Neural progenitor cell (in vitro differentiated cells): Measurements from ENCODE around the gene RHBDD1. TPM values are rescaled to one million over a fixed set of nuclear protein-coding genes. Genes with fewer than 3 reads are reported as not detected.

Experiments
- DNase-seq: peaks from one replicate; pipeline ENCODE4 v3.0.0-alpha.2; 2016; ENCODE audit warnings: low spot score
- H2AFZ ChIP-seq: fragments of 200-600 bp; sonication (generic); replicated peaks from 2 replicates; pipeline ENCODE4 v1.6.1; 2016; ENCODE audit warnings: antibody characterized with exemption
- H3F3A ChIP-seq: fragments of 200-600 bp; sonication (generic); 2 replicates; pipeline ENCODE4 v1.6.1; 2016; ENCODE audit warnings: antibody characterized with exemption, low read depth
- H3K27ac ChIP-seq: fragments of 200-600 bp; sonication (generic); 2 replicates; pipeline ENCODE4 v1.5.1; 2016; ENCODE audit warnings: mild to moderate bottlenecking
- H3K27me3 ChIP-seq: fragments of 200-600 bp; sonication (generic); 2 replicates; pipeline ENCODE4 v1.6.1; 2016; ENCODE audit warnings: mild to moderate bottlenecking, moderate library complexity
- H3K36me3 ChIP-seq: fragments of 200-600 bp; sonication (generic); 2 replicates; pipeline ENCODE4 v1.5.1; 2016
- H3K4me1 ChIP-seq: fragments of 200-600 bp; sonication (generic); 2 replicates; pipeline ENCODE4 v1.6.1; 2016; ENCODE audit warnings: mixed run types
- H3K4me2 ChIP-seq: fragments of 200-600 bp; sonication (generic); 2 replicates; pipeline ENCODE4 v1.6.1; 2016
- H3K4me3 ChIP-seq: fragments of 200-600 bp; sonication (generic); 2 replicates; pipeline ENCODE4 v1.5.1; 2016
- H3K79me2 ChIP-seq: fragments of 200-600 bp; sonication (generic); 2 replicates; pipeline ENCODE4 v1.6.1; 2016; ENCODE audit warnings: low read depth
- H3K9ac ChIP-seq: fragments of 200-600 bp; sonication (generic); 2 replicates; pipeline ENCODE4 v1.6.1; 2016
- H3K9me3 ChIP-seq: fragments of 200-600 bp; sonication (generic); 2 replicates; pipeline ENCODE4 v1.5.1; 2016; ENCODE audit warnings: low read depth
- H4K20me1 ChIP-seq: fragments of 200-600 bp; sonication (generic); 2 replicates; pipeline ENCODE4 v1.6.1; 2016; ENCODE audit warnings: low read depth
- H3K27ac Mint-ChIP-seq: 3 replicates; pipeline ENCODE4 v1.8.0; 2021; ENCODE audit warnings: mixed read lengths
- H3K27me3 Mint-ChIP-seq: 2 replicates; pipeline ENCODE4 v1.8.0; 2022; ENCODE audit warnings: low read depth, mild to moderate bottlenecking, inconsistent platforms, moderate library complexity, mixed read lengths; ENCODE audit not compliant: insufficient read depth
- H3K36me3 Mint-ChIP-seq: 3 replicates; pipeline ENCODE4 v1.8.0; 2021; ENCODE audit warnings: mixed read lengths
- H3K4me1 Mint-ChIP-seq: 3 replicates; pipeline ENCODE4 v1.8.0; 2021; ENCODE audit warnings: mixed read lengths
- H3K4me3 Mint-ChIP-seq: 3 replicates; pipeline ENCODE4 v1.8.0; 2021; ENCODE audit warnings: mild to moderate bottlenecking, moderate library complexity, mixed read lengths
- H3K9me3 Mint-ChIP-seq: 3 replicates; pipeline ENCODE4 v1.8.0; 2020; ENCODE audit warnings: mixed read lengths
- EZH2 ChIP-seq: fragments of 200-600 bp; sonication (generic); IDR thresholded peaks from 2 replicates; pipeline ENCODE4 v1.6.1; 2017; ENCODE audit warnings: antibody characterized with exemption, mild to moderate bottlenecking, moderate library complexity
- EZH2phosphoT487 ChIP-seq: fragments of 200-600 bp; sonication (generic); IDR thresholded peaks from 2 replicates; pipeline ENCODE4 v1.6.1; 2017; ENCODE audit warnings: antibody characterized with exemption
- total RNA-seq: library from RNA; depleted of rRNA; stranded (reverse); fragments of >200 nt; gene quantifications from 2 replicates; pipeline ENCODE4 v1.2.3, GENCODE V29; 2015; ENCODE audit warnings: low replicate concordance
- TF ChIP-seq, protein P1 (sequence below): fragments of 200-600 bp; sonication (generic); IDR thresholded peaks from 2 replicates; pipeline ENCODE4 v1.5.1; 2017; ENCODE audit warnings: antibody characterized with exemption, mild to moderate bottlenecking

Gene RHBDD1
- total RNA-seq, 1 donor from 2014 or later = 15.1 TPM

DNA sequence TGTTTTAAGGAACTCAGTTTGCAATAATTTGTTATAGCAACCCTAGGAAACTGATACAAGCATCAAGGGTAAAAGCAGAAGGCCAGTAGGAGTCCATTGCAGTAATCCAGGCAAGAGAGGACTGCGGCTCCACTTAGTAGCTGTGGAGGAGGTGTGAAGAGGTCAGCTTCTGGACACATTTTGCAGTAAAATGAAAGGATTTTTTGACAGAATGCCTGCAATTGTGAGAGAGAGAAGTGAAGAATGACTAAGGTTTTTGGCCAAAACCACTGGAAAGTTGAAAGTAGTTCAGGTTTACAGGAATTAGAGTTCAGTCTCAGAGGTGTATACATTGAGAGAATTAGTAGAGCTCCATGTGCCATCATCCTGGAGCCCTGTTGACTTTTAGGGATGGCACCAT is 129.5 kb downstream of the RHBDD1 start:
- Histone ChIP-seq H3K79me2 (no peaks in the 10 kb centered on the region), H3K36me3 (no peaks in the 10 kb centered on the region), H3K4me2 (no peak overlapping the region), H3K9ac (no peak overlapping the region), H3F3A (no peaks in the 10 kb centered on the region), H2AFZ (no peak overlapping the region), H3K4me3 (no peak overlapping the region), H3K9me3 (no peaks in the 10 kb centered on the region), H4K20me1 (no peaks in the 10 kb centered on the region), H3K27me3 (no peaks in the 10 kb centered on the region), H3K27ac (no peak overlapping the region), H3K4me1 (peaks cover 5% of the 10 kb centered on the region)
- H3K4me1 Mint-ChIP-seq = no peaks in the 10 kb centered on the region
- no peak overlapping the region for H3K4me3 Mint-ChIP-seq
- no peak for DNase-seq
- H3K9me3 Mint-ChIP-seq = no peaks in the 10 kb centered on the region
- H3K27me3 Mint-ChIP-seq = no peaks in the 10 kb centered on the region
- H3K27ac Mint-ChIP-seq = no peak overlapping the region
- H3K36me3 Mint-ChIP-seq = no peaks in the 10 kb centered on the region
- TF ChIP-seq EZH2phosphoT487 = no peak

DNA sequence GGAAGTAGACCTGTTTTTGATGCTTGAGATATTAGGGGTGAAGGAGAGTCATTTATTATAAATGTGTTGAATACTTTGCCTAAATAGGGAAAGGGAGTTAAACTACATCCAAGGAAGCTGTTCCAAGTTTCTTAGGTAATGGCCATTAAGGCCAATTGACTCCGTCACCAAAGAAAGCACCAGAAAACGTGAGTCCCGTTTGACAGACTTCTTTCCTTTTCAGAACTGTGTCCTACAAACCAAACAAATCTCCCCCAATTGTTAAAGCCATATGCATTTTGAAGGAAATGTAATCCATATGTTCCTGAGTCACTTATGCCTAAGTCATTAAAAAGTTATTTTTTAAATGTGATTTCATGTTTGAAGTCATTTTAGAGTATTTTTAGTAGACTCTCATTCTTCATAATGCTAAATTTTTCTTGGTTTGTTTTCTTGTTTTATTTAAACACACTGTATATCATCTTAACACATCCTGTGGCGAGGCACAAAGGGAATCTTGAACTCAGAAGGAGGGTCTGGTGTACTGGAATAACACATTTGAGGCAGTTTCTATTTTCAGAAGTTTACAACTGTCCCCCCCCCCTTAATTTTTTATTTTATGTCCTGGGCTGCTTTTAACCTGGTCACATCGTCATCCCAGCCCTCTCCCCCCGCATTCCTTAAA is 133.7 kb downstream of the RHBDD1 start:
- Mint-ChIP-seq H3K27me3 (no peaks in the 10 kb centered on the region), H3K4me3 (no peak overlapping the region), H3K27ac (no peak overlapping the region), H3K36me3 (no peaks in the 10 kb centered on the region), H3K4me1 (no peaks in the 10 kb centered on the region), H3K9me3 (no peaks in the 10 kb centered on the region)
- Histone ChIP-seq H4K20me1 (no peaks in the 10 kb centered on the region), H3K4me2 (no peak overlapping the region), H3K27me3 (no peaks in the 10 kb centered on the region), H3K4me3 (no peak overlapping the region), H2AFZ (no peak overlapping the region), H3K4me1 (no peaks in the 10 kb centered on the region), H3K36me3 (no peaks in the 10 kb centered on the region), H3K9me3 (no peaks in the 10 kb centered on the region), H3K27ac (no peak overlapping the region), H3K9ac (no peak overlapping the region), H3F3A (no peaks in the 10 kb centered on the region), H3K79me2 (no peaks in the 10 kb centered on the region)
- TF ChIP-seq EZH2 (no peak), EZH2phosphoT487 (no peak)
- TF ChIP-seq, protein P1, sequence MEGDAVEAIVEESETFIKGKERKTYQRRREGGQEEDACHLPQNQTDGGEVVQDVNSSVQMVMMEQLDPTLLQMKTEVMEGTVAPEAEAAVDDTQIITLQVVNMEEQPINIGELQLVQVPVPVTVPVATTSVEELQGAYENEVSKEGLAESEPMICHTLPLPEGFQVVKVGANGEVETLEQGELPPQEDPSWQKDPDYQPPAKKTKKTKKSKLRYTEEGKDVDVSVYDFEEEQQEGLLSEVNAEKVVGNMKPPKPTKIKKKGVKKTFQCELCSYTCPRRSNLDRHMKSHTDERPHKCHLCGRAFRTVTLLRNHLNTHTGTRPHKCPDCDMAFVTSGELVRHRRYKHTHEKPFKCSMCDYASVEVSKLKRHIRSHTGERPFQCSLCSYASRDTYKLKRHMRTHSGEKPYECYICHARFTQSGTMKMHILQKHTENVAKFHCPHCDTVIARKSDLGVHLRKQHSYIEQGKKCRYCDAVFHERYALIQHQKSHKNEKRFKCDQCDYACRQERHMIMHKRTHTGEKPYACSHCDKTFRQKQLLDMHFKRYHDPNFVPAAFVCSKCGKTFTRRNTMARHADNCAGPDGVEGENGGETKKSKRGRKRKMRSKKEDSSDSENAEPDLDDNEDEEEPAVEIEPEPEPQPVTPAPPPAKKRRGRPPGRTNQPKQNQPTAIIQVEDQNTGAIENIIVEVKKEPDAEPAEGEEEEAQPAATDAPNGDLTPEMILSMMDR = no peak
- no peak for DNase-seq

DNA sequence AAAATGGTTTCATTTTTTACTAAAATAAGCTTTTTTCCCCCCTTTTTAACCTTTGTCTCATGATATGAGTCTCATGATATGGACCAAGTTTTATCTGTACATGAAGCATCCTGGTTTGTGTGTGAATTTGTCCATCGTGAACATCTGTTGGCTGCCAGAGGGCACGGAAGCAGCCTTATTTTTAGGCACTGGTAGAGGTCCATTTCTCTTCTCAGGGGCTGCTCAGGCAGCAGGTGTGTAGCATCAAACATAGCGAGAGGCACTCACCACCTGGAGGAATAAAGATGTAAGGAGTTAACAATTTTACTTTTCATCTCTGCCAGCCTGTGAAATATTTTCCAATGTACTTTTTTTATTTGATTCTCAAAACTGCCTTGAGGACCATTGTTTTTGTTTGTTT is 134.5 kb downstream of the RHBDD1 start:
- peaks cover 2% of the 10 kb centered on the region for H3K27me3 Mint-ChIP-seq
- Histone ChIP-seq H3F3A (no peaks in the 10 kb centered on the region), H3K9me3 (no peaks in the 10 kb centered on the region), H3K4me1 (no peaks in the 10 kb centered on the region), H3K4me3 (no peak overlapping the region), H3K36me3 (no peaks in the 10 kb centered on the region), H3K27me3 (no peaks in the 10 kb centered on the region), H3K27ac (no peak overlapping the region), H3K79me2 (no peaks in the 10 kb centered on the region), H3K4me2 (no peak overlapping the region), H3K9ac (no peak overlapping the region), H2AFZ (no peak overlapping the region), H4K20me1 (no peaks in the 10 kb centered on the region)
- DNase-seq = no peak
- no peaks in the 10 kb centered on the region for H3K4me1 Mint-ChIP-seq
- TF ChIP-seq, protein P1 = no peak
- TF ChIP-seq EZH2 (no peak), EZH2phosphoT487 (no peak)
- H3K9me3 Mint-ChIP-seq = no peaks in the 10 kb centered on the region
- no peaks in the 10 kb centered on the region for H3K36me3 Mint-ChIP-seq
- no peak overlapping the region for H3K27ac Mint-ChIP-seq
- H3K4me3 Mint-ChIP-seq = no peak overlapping the region

DNA sequence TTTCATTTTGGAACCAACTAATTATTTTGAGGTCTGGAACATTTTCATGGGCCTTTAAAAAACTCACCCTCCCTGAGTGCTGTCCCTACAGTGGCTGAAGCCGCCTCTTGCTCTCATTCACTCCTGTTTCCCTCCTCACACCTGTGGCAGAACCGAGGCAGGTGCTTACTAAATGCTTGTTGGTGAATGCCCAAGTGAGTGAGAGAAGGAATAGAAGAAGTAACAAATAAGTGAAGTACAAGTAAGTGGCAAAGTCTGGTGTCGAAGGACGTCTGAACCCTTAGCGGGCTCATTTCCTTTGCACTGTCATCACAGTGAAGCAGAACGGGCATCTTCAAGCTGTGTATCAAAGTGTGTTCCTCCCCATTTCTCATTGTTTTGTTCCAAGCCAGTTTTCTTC is 135.2 kb downstream of the RHBDD1 start:
- Histone ChIP-seq H3K4me2 (no peak overlapping the region), H3K9ac (no peak overlapping the region), H4K20me1 (no peaks in the 10 kb centered on the region), H3K27ac (no peak overlapping the region), H3K4me3 (no peak overlapping the region), H2AFZ (no peak overlapping the region), H3K9me3 (no peaks in the 10 kb centered on the region), H3K27me3 (no peaks in the 10 kb centered on the region), H3K4me1 (no peaks in the 10 kb centered on the region), H3K79me2 (no peaks in the 10 kb centered on the region), H3F3A (no peaks in the 10 kb centered on the region), H3K36me3 (no peaks in the 10 kb centered on the region)
- TF ChIP-seq EZH2 (no peak), EZH2phosphoT487 (no peak)
- TF ChIP-seq, protein P1 = no peak
- no peak for DNase-seq
- Mint-ChIP-seq H3K27ac (no peak overlapping the region), H3K27me3 (peaks cover 4% of the 10 kb centered on the region), H3K36me3 (no peaks in the 10 kb centered on the region), H3K4me3 (no peak overlapping the region), H3K9me3 (no peaks in the 10 kb centered on the region), H3K4me1 (no peaks in the 10 kb centered on the region)
